ENCODE results near the gene SLC9A5.

The SLC9A5 gene

GRCh38 chr16:67215706-67216105, 33.1 kb upstream of the SLC9A5 start:
- in situ Hi-C loops (cut with MboI; ENCODE audit: low sequenced_read_pairs): no loop called here

- in situ Hi-C loops (cut with MboI; ENCODE audit: low sequenced_read_pairs): no loop called here
Observed at GRCh38 chr16:67216612-67217490, 31.9 kb upstream of the SLC9A5 start.

GRCh38 chr16:67223992-67224391, 24.8 kb upstream of the SLC9A5 start:
- in situ Hi-C loops (cut with MboI; ENCODE audit: low sequenced_read_pairs): no loop called here

- in situ Hi-C loops (cut with MboI; ENCODE audit: low sequenced_read_pairs): no loop called here
Observed at GRCh38 chr16:67226295-67226803, 22.4 kb upstream of the SLC9A5 start.

GRCh38 chr16:67226804-67227566, 21.8 kb upstream of the SLC9A5 start, which contains the start of gene TMEM208:
Gene TMEM208 (plus strand): TSS chr16:67227130. CDS start chr16:67227219, 89 bp downstream.
- in situ Hi-C loops (cut with MboI; ENCODE audit: low sequenced_read_pairs): no loop called here

- in situ Hi-C loops (cut with MboI; ENCODE audit: low sequenced_read_pairs): no loop called here
Observed at GRCh38 chr16:67227567-67227921, 21.2 kb upstream of the SLC9A5 start.

- in situ Hi-C loops (cut with MboI; ENCODE audit: low sequenced_read_pairs): no loop called here
Observed at GRCh38 chr16:67228034-67228785, 20.6 kb upstream of the SLC9A5 start.

- in situ Hi-C loops (cut with MboI; ENCODE audit: low sequenced_read_pairs): no loop called here
Observed at GRCh38 chr16:67228905-67229304, 19.9 kb upstream of the SLC9A5 start.

- in situ Hi-C loops (cut with MboI; ENCODE audit: low sequenced_read_pairs): no loop called here
Observed at GRCh38 chr16:67229906-67230808, 18.6 kb upstream of the SLC9A5 start.

- in situ Hi-C loops (cut with MboI; ENCODE audit: low sequenced_read_pairs): no loop called here
Observed at GRCh38 chr16:67230809-67231660, 17.7 kb upstream of the SLC9A5 start.

- in situ Hi-C loops (cut with MboI; ENCODE audit: low sequenced_read_pairs): no loop called here
Observed at GRCh38 chr16:67233596-67233995, 15.2 kb upstream of the SLC9A5 start.

- in situ Hi-C loops (cut with MboI; ENCODE audit: low sequenced_read_pairs): no loop called here
Observed at GRCh38 chr16:67234180-67234597, 14.6 kb upstream of the SLC9A5 start.

- in situ Hi-C loops (cut with MboI; ENCODE audit: low sequenced_read_pairs): no loop called here
Observed at GRCh38 chr16:67235816-67236562, 12.8 kb upstream of the SLC9A5 start.

- in situ Hi-C loops (cut with MboI; ENCODE audit: low sequenced_read_pairs): no loop called here
Observed at GRCh38 chr16:67236563-67237395, 12.0 kb upstream of the SLC9A5 start.

- in situ Hi-C loops (cut with MboI; ENCODE audit: low sequenced_read_pairs): no loop called here
Observed at GRCh38 chr16:67237396-67238277, 11.1 kb upstream of the SLC9A5 start.

- in situ Hi-C loops (cut with MboI; ENCODE audit: low sequenced_read_pairs): no loop called here
Observed at GRCh38 chr16:67238278-67238575, 10.6 kb upstream of the SLC9A5 start.
